Spleen (tissue), 11 donors: ENCODE measurements around the gene PLA2G6. TPM values are rescaled to one million over a fixed set of nuclear protein-coding genes. Genes with fewer than 3 reads are reported as not detected.

Source experiments
- DNase-seq: peaks from one replicate; pipeline ENCODE4 v3.0.0-alpha.2; 2020
- H3K27ac ChIP-seq, 8 donors: fragments of 200-600 bp; sonication (generic) in 7 of 8; 1 replicate in 4 of 8; 2 replicates in 4 of 8; pipeline versions ENCODE4 v1.5.0 to v1.8.0; 2016 to 2021; ENCODE audit warnings: inconsistent platforms in 4 of 8, mild to moderate bottlenecking in 4 of 8, moderate library complexity in 1 of 8
- H3K27me3 ChIP-seq, 7 donors: fragments of 200-600 bp; sonication (generic) in 6 of 7; replicated peaks in 1 of 7; 1 replicate in 4 of 7; 2 replicates in 3 of 7; pipeline versions ENCODE4 v1.5.0 to v1.8.0; 2016 to 2021; ENCODE audit warnings: inconsistent platforms in 3 of 7, mild to moderate bottlenecking in 1 of 7
- H3K36me3 ChIP-seq, 6 donors: fragments of 200-600 bp; sonication (generic) in 5 of 6; 1 replicate in 4 of 6; 2 replicates in 2 of 6; pipeline versions ENCODE4 v1.5.0 to v1.8.0; 2016 to 2021; ENCODE audit warnings: inconsistent platforms in 2 of 6
- H3K4me1 ChIP-seq, 6 donors: fragments of 200-600 bp; sonication (generic) in 5 of 6; 1 replicate in 3 of 6; 2 replicates in 3 of 6; pipeline versions ENCODE4 v1.5.0 to v1.8.0; 2016 to 2021; ENCODE audit warnings: inconsistent platforms in 3 of 6
- H3K4me3 ChIP-seq, 8 donors: fragments of 200-600 bp; sonication (generic) in 7 of 8; 1 replicate in 4 of 8; 2 replicates in 4 of 8; pipeline versions ENCODE4 v1.5.0 to v1.8.0; 2016 to 2021; ENCODE audit warnings: inconsistent platforms in 4 of 8, mild to moderate bottlenecking in 4 of 8, moderate library complexity in 2 of 8
- H3K9me3 ChIP-seq, 8 donors: fragments of 200-600 bp; sonication (generic) in 7 of 8; 1 replicate in 4 of 8; 2 replicates in 4 of 8; pipeline versions ENCODE4 v1.5.0 to v1.8.0; 2016 to 2021; ENCODE audit warnings: inconsistent platforms in 4 of 8
- POLR2A ChIP-seq, 3 donors: fragments of 450-650 bp; IDR thresholded peaks; one replicate each; pipeline ENCODE4 v1.5.1; 2017; ENCODE audit warnings: antibody characterized with exemption in 3 of 3, mild to moderate bottlenecking in 1 of 3
- POLR2AphosphoS5 ChIP-seq, 3 donors: sonication (generic); formaldehyde crosslinking; IDR thresholded peaks; one replicate each; pipeline ENCODE4 v1.5.1; 2017; ENCODE audit warnings: antibody characterized with exemption in 3 of 3
- whole genome bisulfite sequencing, 5 donors: extraction: QIAGEN DNeasy Blood & Tissue Kit in 3 of 5; methylation state at CpG; one replicate each; pipeline versions ENCODE4 v1.1.5 to v1.1.7; 2013 to 2018; 5-methylcytosine and 5-hydroxymethylcytosine counted together
- intact Hi-C: fragments of 100-400 bp; cut with DNase I; formaldehyde crosslinking; loops from one replicate; pipeline ENCODE4 v1.15.0; 2023; ENCODE audit warnings: low total_unique reads
- polyA plus RNA-seq, 3 donors: library from polyadenylated mRNA; stranded (reverse); fragments of 200-250 nt; gene quantifications; one replicate each; pipeline ENCODE4 v1.2.1, GENCODE V29; 2013
- total RNA-seq, 7 donors: library from RNA; depleted of rRNA in 3 of 7; stranded (reverse); fragments of >200 nt in 3 of 7; fragmentation: NEBNext Ultra II Directional in 4 of 7; extraction: Animal tissue kit (Norgen Biotek cat#: 25700) in 4 of 7; gene quantifications; one replicate each; pipeline versions ENCODE4 v1.1.0 to v1.2.1, GENCODE V29; 2016 to 2021
- TF ChIP-seq, protein P1 (sequence below), 11 experiments: fragments of 200-600 bp in 7 of 11; fragments of 450-650 bp in 4 of 11; sonication (generic) in 4 of 11; IDR thresholded peaks in 8 of 11; conservative IDR thresholded peaks in 3 of 11; 1 replicate in 7 of 11; 2 replicates in 4 of 11; pipeline versions ENCODE4 v1.4.0 to v1.8.0; 2016 to 2021; ENCODE audit warnings: antibody characterized with exemption in 11 of 11, inconsistent platforms in 4 of 11, mild to moderate bottlenecking in 1 of 11
- donor health status: healthy with polysubstance abuse.
- donor health status: DM: no; HTN: no; CAD: no; lungs with moderate emphysema.
- donor health status: DM: no; HTN: no; CAD: no.
- donor health status: Bipolar disorder and iron deficiency.
- donor health status: healthy.
- donor health status: DM: no; HTN: no; CAD: no.
- donor health status: DM: yes; HTN: yes; CAD: no.

Gene PLA2G6
- total and polyA plus RNA-seq, 10 donors = 18.1 to 60.9 (median 55.8) TPM

DNA sequence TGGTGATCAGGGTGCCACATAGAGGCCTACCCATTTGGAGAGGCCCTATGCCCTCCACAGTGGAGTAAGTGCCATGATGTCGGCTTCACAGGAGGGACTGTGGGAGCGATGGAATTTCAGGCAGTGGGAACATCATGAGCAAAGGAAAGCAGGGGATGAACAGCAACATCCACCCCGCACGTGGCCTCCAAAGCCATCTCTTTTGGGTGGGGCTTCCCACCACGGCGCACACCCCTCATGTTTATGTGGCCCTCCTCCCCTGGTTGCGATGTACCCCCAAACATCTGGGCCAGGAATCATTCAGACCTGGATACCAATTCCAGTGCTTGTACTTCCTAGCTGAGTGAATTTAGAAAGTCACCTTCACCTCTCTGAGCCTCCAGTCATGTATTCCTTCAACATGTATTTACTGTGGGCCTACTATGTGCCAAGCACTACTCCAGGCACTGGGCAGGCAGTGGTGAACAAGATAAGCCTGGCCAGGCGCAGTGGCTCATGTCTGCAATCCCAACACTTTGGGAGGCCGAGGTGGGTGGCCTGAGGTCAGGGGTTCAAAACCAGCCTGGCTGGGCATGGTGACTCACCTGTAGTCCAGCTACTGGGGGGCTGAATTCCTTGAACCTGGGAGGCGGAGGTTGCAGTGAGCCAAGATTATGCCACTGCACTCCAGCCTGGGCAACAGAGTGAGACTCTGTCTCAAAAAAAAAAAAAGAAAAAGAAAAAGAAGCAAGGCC lies 18.4 kb upstream of the PLA2G6 start:
- H3K9me3 ChIP-seq = no peaks in the 10 kb centered on the region
- no peaks in the 10 kb centered on the region for H3K27me3 ChIP-seq
- H3K27ac ChIP-seq = peak overlapping the region in 3 of 8 donors; percentile 91 to 96 (median 95)
- peaks cover 8 to 50% (median 31%) of the 10 kb centered on the region in 6 donors for H3K4me1 ChIP-seq
- TF ChIP-seq POLR2AphosphoS5 (IDR thresholded peaks at IDR 0.05) = no peak
- TF ChIP-seq, protein P1, sequence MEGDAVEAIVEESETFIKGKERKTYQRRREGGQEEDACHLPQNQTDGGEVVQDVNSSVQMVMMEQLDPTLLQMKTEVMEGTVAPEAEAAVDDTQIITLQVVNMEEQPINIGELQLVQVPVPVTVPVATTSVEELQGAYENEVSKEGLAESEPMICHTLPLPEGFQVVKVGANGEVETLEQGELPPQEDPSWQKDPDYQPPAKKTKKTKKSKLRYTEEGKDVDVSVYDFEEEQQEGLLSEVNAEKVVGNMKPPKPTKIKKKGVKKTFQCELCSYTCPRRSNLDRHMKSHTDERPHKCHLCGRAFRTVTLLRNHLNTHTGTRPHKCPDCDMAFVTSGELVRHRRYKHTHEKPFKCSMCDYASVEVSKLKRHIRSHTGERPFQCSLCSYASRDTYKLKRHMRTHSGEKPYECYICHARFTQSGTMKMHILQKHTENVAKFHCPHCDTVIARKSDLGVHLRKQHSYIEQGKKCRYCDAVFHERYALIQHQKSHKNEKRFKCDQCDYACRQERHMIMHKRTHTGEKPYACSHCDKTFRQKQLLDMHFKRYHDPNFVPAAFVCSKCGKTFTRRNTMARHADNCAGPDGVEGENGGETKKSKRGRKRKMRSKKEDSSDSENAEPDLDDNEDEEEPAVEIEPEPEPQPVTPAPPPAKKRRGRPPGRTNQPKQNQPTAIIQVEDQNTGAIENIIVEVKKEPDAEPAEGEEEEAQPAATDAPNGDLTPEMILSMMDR (IDR thresholded peaks at IDR 0.05 in 8 of 11, conservative IDR thresholded peaks at IDR 0.05 in 3 of 11) = no peak
- no peak for TF ChIP-seq POLR2A (IDR thresholded peaks at IDR 0.05)
- no peaks in the 10 kb centered on the region for H3K36me3 ChIP-seq
- DNase-seq = no peak
- 84 to 90% (median 87%) methylated on average over 10 of the region's 10 CpGs for WGBS, 5 donors
- no peak overlapping the region for H3K4me3 ChIP-seq
- intact Hi-C loops = no loop called here

DNA sequence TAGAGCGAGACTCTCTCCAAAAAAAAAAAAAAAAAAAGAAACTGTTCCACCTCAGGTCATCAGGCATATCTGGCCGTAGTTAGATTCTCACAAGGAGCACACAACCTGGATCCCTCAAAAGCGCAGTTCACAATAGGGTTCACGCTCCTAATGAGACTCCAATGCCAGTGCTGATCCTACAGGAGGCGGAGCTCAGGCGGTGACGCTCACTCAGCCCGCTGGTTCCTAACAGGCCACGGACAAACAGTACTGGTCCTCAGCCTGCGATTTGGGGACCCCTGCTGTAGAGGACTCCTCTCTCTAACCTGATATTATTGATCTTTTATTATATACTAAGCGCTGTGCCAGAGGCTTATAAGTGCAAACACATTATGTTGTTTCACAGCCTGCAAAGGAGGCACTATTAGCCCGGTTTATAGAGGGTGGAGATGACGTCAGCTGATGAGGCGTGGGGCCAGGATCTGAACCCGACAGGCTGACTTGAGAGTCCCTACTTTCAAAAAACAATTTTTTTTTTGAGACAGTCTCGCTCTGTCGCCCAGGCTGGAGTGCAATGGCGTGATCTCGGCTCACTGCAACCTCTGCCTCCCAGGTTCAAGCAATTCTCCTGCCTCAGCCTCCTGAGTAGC lies 15.3 kb upstream of the PLA2G6 start:
- no peaks in the 10 kb centered on the region for H3K36me3 ChIP-seq
- no peak overlapping the region for H3K27ac ChIP-seq
- DNase-seq = no peak
- 77 to 91% (median 88%) methylated on average over 18 to 19 of the region's 19 CpGs for WGBS, 5 donors
- H3K9me3 ChIP-seq = no peaks in the 10 kb centered on the region
- H3K4me1 ChIP-seq = peaks cover 0 to 51% (median 17%) of the 10 kb centered on the region in 6 donors
- H3K27me3 ChIP-seq = no peaks in the 10 kb centered on the region
- TF ChIP-seq POLR2AphosphoS5 (IDR thresholded peaks at IDR 0.05) (no peak), POLR2A (IDR thresholded peaks at IDR 0.05) (no peak)
- TF ChIP-seq, protein P1 (IDR thresholded peaks at IDR 0.05 in 8 of 11, conservative IDR thresholded peaks at IDR 0.05 in 3 of 11) = no peak
- intact Hi-C loops = no loop called here
- H3K4me3 ChIP-seq = no peak overlapping the region

DNA sequence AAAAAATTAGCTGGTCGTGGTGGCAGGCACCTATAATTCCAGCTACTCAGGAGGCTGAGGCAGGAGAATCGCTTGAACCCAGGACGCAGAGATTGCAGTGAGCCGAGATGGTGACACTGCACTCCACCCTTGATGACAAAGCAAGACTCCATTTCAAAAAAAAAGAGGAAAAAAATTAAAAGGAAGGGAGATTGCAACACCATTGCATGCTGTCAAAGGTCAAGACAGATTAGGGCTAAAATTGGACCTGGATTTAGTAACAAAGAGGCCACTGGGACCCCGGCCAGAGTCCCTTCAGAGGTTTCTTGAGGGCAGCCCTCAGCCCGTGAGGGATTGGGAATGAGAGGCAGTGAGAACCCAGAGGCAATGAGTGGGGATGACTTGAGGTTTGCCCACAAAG lies 11.9 kb upstream of the PLA2G6 start:
- H3K4me3 ChIP-seq = no peak overlapping the region
- no peaks in the 10 kb centered on the region for H3K9me3 ChIP-seq
- DNase-seq = no peak
- H3K27me3 ChIP-seq = no peaks in the 10 kb centered on the region
- peak in 1 of 3 donors; percentile 43 for TF ChIP-seq POLR2AphosphoS5 (IDR thresholded peaks at IDR 0.05)
- TF ChIP-seq POLR2A (IDR thresholded peaks at IDR 0.05) = no peak
- peaks cover 0 to 29% (median 10%) of the 10 kb centered on the region in 6 donors for H3K4me1 ChIP-seq
- peak overlapping the region in 5 of 8 donors; percentile 42 to 81 (median 55) for H3K27ac ChIP-seq
- 18 to 54% (median 36%) methylated on average over 6 of the region's 6 CpGs for WGBS, 5 donors
- no peaks in the 10 kb centered on the region for H3K36me3 ChIP-seq
- intact Hi-C loops = no loop called here

DNA sequence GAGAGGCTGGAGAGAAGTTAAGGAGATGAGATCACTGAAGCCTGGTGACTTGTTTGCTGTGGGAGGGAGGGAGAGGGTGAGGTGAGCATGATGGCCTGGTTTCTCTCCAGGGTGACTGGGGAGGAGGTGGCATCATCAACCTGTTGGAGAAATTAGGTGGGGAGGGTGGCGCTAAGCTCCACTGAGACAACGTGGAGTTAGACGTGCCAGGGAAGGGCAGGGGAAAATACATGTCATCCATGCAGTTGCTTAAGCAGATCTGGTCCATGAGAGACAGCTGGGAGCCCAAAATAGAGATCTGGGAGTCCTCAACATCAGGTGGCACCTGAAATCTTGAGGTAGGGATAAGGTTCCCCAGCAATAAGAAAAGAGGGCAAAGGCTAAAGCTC lies 10.8 kb upstream of the PLA2G6 start:
- DNase-seq = no peak
- TF ChIP-seq, protein P1 (IDR thresholded peaks at IDR 0.05 in 8 of 11, conservative IDR thresholded peaks at IDR 0.05 in 3 of 11) = no peak
- TF ChIP-seq POLR2AphosphoS5 (IDR thresholded peaks at IDR 0.05) = no peak
- whole genome bisulfite sequencing, 5 donors = 88 to 93% (median 92%) methylated on average over 3 of the region's 3 CpGs
- H3K4me1 ChIP-seq = peaks cover 0 to 35% (median 11%) of the 10 kb centered on the region in 6 donors
- H3K9me3 ChIP-seq = no peaks in the 10 kb centered on the region
- no peak overlapping the region for H3K4me3 ChIP-seq
- intact Hi-C loops = no loop called here
- H3K27me3 ChIP-seq = no peaks in the 10 kb centered on the region
- H3K36me3 ChIP-seq = no peaks in the 10 kb centered on the region
- peak overlapping the region in 1 of 8 donors; percentile 81 for H3K27ac ChIP-seq
